GM18508 (cell line): ENCODE measurements around the gene CTSE.

ENCODE experiments used
- ATAC-seq: cut with Tn5 transposase; IDR thresholded peaks from one replicate; pipeline ENCODE4 v1.9.1; 2021; ENCODE audit warnings: moderate number of reproducible peaks; ENCODE audit not compliant: insufficient read depth, unreplicated experiment

The CTSE gene

GRCh38 chr1:205973377-205974232 lies 50.1 kb downstream of the CTSE start:
- no peak for ATAC-seq

DNA sequence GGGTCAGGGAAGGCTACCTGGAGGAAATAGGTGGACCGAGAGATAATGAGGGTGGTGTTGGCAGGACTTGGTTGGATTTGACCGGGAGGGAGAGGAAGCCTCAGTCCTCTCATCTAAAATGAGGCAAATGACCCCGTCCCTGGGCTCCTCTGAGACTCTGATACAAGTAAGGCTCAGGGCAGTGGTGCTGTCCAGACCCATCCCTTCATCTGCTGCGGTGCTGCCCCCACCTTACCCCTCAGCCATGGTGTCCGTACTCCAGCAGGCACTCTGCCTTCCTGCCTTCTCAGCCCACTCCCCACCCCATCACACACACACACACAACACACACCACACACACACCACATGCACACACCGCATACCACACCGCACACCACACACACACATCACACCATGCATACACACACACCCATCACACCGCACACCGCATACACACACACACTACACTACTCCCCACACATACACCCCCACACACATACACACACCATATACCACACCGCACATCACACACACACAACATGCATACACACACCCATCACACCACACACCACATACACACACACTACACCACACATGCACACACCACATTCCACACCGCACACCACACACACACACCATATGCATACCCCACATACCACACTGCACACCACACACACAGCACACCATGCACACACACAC lies 51.1 kb downstream of the CTSE start:
- no peak for ATAC-seq

GRCh38 chr1:205972081-205972480 lies 51.6 kb downstream of the CTSE start:
- no peak for ATAC-seq

- ATAC-seq: no peak
These were observed 52.6 kb downstream of the CTSE start for GRCh38 chr1:205971082-205971481.

DNA sequence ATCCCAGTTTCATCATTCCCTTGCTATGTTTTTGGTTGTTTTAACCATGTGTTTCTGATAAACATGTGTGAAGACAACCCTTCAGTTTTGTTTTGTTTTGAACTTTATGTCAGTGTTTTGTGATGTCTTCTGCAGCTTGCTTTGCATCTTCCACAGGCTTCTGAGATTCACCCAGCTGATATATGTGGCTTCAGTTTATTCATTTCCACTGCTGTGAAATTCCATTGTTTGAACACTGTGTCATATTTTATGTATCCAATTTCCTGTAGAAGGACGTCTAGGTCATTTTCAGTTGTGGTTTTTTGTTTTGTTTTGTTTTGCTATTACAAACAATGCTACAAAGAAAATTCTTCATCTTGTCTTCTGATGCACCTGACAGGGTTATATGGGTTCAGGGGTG lies 53.2 kb downstream of the CTSE start:
- no peak for ATAC-seq

DNA sequence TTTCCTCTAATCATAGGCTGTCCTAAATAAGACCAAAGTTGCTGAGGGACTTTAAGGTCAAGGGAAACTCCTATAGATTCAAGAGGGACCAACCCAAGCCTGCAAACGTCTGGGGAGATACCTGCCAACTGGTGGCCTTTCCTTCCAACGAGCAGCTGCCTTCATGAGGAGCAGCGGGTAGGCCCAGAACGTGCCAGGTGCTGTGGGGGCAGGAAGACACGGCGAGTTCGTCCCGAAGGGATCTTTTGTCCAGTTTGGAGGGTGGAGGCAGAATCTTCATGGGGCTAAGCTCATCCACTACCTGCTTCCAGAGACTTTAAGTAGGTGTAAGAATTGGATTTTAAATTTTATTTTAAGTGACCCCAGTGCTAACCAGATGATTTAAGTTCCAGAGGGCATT lies 54.5 kb downstream of the CTSE start:
- no peak for ATAC-seq

DNA sequence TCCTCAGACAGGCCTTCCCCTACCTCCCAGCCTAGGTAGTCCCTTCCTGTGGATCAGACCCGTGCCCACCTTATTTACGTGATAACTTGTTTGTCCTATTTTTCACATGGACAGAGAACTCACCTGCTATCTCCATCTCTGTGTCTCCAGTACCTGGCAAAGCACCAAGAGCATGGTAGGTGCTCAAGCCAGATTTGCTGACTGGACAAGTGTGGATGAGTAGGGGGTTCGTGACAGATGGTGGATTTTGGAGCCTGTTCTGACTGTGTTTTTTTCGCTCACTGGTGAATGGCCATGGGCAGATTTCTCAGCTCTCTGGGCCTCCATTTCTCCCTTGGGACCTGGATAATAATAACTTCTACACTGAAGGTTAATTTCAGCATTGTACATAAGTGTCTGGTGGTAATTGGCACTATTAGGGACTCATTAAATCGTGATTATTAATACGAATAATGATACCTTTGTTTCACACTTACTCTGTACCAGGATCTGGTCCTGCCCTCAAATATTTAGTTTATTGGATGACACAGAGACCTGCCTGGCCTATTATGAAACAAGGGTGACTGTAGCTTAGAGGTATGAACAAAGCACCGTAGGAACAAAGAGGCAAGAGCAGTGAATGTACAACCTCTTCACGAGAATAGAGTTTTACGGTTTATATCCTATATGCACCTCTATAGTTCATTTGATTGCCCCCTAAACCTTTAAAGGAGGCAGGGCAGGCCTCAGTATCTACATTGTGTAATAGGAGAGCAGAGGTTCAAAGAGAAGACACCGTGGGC lies 56.0 kb downstream of the CTSE start:
- ATAC-seq: no peak

- ATAC-seq: no peak
These were observed 58.4 kb downstream of the CTSE start for GRCh38 chr1:205965036-205965884.

GRCh38 chr1:205963352-205964155 lies 60.1 kb downstream of the CTSE start:
- no peak for ATAC-seq

- no peak for ATAC-seq
These were observed 60.9 kb downstream of the CTSE start for GRCh38 chr1:205962821-205963221.

DNA sequence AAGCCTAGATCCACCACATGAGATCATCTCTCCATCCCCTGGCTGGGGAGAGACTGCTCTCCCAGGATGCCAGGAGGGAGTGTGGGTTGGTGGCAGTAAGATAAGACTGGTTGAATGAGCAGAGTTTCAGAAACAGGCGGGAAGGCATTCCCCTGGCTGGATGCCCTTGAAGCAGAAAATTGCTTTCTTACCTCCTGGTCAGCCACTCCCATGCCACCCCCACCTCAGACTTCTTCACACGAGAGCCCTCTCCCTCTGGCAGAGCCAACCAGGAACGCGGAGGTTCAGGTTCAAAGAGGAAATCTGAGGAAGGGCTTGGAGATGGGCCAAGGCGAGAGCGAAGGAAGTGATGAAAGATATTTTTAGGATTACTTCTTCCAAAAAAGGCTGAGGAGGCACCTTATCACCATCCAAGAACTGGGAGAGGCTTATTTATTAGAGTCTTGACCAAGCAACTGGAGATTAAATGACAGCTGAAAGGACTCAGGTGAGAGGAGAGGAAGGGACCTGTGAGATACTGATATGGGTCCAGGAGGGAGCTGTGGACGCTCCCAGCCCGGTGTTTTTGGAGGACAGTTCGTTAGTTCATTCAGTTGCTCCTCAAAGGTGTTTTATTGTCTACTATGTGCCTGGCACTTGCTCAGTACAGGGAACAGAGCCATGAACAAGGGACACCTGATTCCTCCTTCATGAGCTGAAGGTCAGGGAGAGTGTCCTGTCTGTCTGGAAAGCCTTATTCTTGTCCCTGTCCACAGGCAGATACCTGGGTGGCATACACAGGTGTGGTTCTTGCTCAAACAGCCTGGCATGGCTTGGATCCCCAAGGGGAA lies 61.5 kb downstream of the CTSE start:
- no peak for ATAC-seq

- ATAC-seq: no peak
These were observed 62.3 kb downstream of the CTSE start for GRCh38 chr1:205961405-205961804.

DNA sequence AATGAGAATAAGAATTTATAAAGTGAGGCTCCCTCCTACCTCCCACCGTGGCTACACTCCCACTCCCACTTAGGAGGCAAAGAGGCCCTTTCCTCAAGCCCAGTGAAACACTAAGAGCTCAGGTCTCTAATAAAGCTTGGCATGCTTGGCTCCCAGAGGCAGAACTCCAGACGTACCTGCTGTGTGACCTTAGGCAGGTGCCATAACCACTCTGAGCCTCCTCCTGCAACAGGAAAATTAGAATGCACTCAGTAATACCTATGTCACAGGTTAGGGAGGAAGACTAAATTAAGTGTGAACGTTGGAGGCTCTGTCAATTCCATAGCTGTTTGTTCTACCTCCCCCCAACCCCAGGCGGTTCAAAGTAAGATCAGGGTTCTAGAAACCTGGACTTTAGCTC lies 63.9 kb downstream of the CTSE start:
- no peak for ATAC-seq
